NCI-H460 (cell line): ENCODE results near the gene RIPPLY3. TPM values are rescaled to one million over a fixed set of nuclear protein-coding genes. Genes with fewer than 3 reads are reported as not detected.
"Not testable (repeated sequence)": the region's sequence is repeated elsewhere in the genome, so short reads cannot be mapped to it uniquely, and the experiment has no call there.

ENCODE experiments used
- DNase-seq: peaks from one replicate; pipeline ENCODE4 v3.0.0-alpha.2; 2016; ENCODE audit warnings: low read depth; ENCODE audit errors: extremely low read depth
- total RNA-seq: library from RNA; depleted of rRNA; stranded (reverse); fragments of >200 nt; shearing (Covaris generic); gene quantifications from 2 replicates; pipeline ENCODE4 v1.2.3, GENCODE V29; 2014

The RIPPLY3 gene
- total RNA-seq, 1 experiment from 2014 or later: 0.20 TPM

DNA sequence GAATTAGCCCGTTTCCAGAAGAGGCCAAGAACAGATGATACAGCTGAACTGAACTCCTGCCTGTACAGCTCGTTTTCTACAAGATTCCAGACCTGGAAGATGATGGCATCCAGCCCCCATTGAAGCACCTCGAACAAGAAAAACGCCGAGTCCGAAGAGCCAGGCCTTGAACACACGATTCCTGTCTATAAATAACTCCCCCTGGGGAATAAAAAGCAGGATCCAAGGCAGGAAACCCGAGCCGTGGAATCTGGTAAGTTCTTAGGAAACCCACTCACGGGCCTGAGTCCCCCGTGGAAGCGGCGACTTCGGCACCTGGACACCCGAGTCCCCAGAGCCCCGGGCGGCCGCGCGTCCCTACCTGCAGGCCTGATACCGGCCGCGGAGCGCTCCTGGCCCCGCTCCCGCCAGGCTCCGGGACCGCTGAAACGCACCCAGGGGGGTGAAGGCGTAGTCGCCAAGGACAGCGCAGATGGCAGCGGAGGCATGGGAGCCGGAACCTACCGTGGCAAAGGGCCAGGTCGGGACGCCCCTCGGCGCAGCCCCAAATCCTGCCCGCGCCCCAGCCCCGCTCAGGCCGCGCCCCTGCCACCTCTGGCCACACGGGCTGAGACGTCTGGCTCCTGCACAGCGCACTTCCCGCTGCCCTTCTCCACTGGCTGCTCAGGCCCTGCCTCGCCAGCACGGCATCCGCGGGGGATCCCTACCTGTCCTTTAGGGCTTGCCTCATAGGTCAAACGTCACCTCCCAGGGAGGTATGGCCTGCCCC is 26.0 kb upstream of the RIPPLY3 start:
- DNase-seq: no peak

DNA sequence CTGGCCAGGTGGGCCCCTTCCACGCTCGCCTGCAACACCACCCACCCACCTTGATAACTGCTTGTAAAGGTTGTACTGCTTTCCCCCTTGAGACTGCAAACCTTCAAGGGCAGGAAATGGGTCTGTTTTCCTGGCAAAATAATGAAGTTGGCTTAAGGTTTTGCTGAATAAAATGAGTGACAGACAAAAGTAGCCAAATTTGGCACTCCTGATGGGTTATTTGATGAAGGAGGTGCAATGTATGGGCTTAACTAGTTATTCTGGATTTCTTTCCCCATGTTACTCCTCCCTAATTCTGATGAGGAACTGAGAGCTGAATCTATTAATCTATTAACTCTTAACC is 25.5 kb upstream of the RIPPLY3 start:
- DNase-seq: no peak

- DNase-seq: no peak
Observed at GRCh38 chr21:36981977-36982700, 24.4 kb upstream of the RIPPLY3 start.

- no peak for DNase-seq
Observed at GRCh38 chr21:36985751-36986594, 20.5 kb upstream of the RIPPLY3 start.

DNA sequence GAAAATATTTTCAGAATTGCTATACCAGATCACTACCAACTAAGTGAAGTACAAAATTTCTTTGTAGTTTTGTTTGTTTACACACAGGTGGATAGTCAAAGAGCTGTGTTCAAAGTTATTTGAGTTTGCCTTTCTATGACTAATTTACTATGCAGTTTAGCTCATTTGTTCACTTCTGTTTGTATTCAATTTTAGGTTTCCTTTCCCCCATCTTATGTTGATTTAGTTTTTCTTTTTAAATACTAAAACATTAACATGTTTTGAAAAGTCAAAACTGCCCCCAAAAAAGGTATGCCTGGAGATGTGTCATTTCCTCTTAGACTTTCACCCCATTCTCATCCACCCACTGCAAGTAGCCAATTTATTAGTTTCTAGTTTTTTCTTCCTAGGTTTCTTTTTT is 18.7 kb upstream of the RIPPLY3 start:
- DNase-seq: no peak

DNA sequence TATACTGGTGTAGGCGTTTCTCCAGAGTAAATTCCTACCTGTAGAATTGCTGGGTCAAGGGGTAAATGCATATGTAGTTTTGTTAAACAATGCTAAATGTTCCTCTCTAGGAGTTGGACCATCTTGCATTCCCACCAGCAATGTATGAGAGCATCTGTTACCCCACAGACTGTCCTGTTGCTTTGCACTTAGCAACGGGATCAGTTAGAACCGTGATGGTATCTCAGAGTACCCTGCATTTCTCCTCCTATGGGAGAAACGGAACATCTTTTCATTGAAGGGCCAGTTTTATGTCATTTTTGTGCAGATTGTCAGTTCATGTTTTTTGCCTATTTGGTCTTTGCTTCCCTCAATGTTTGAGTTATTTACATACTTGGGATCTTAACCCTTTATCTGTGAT is 18.0 kb upstream of the RIPPLY3 start:
- no peak for DNase-seq

DNA sequence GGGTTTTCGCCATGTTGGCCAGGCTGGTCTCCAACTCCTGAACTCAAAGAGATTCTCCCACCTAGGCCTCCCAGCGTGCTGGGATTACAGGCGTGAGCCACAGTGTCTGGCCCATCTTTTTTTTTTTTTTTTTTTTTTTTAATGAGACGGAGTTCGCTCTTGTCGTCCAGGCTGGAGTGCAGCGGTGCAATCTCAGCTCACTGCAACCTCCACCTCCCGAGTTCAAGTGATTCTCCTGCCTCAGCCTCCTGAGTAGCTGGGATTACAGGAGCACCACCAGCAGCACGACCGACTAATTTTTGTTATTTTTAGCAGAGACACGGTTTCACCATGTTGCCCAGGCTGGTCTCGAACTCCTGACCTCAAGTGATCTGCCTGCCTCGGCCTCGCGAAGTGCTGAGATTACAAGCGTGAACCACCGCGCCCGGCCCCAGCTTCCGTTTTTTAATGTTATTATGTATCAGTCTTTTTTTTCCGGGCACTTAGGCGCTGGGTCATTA is 17.3 kb upstream of the RIPPLY3 start:
- DNase-seq: not testable (repeated sequence)

- peak; percentile 82 for DNase-seq
Observed at GRCh38 chr21:36989699-36990507, 16.6 kb upstream of the RIPPLY3 start.

DNA sequence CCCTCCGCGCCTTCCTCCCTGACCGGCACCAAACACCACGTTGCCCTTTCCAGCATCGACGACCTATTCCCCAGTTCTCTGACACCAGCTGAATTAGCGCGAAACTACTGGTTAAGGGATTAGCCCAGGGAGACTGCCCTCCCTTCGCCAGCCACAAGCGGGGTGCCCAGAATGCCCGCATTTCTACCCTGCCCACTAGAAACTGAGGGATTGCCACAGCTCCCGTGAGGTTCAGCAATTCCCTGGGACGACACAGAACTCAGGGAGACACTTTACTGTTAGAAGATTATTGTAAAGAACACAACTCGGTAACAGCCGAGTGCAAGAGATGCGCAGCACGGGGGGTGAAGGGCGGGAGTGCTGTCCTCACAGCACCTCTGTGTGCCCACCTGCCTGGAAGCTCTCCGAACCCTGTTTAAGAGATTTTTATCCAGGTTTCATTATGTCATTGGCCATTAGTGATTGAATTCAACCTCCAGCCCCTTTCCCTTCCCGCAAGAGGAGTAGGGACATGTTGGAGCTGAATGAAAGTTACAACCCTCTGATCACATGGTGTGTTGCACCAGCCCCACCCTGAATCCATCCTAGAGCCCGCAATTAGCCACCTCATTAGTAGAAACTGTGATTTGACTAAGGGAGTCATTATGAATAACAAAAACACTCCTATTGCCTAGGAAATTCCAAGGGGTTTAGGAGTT is 15.8 kb upstream of the RIPPLY3 start:
- DNase-seq: no peak

GRCh38 chr21:36992671-36993070 is 13.8 kb upstream of the RIPPLY3 start:
- no peak for DNase-seq

DNA sequence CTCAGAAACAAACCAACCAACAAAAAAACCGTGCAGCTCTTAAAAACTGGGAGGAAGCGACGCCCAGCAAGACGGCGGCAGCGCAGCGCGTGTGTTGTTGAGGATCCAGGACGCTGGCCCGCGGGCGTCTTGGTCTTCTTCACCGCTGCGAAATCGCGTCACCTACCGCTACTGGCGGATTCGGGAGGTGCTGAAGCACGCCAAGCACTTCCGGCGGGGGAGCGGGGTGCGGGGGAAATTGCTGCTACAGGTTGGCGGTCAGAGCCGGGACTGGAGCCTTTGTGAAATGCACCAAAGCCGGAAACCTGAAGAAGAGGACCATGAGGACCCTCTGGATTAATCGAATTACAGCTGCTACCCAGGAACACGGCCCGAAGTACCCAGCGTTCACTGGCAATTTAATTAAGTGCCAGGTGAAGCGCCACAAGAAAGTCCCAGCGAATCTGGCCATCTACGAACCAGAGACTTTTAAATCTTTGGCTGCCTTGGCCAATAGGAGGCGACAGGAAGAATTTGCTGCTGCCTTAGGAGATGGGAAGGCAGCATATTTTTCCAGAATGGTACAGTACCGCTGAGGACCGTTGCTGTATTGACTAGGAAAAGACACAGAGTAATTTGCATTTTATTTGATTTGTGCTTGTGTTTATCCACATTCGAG is 11.9 kb upstream of the RIPPLY3 start:
- no peak for DNase-seq

- DNase-seq: not testable (repeated sequence)
Observed at GRCh38 chr21:36995285-36995684, 11.2 kb upstream of the RIPPLY3 start.

GRCh38 chr21:36999131-36999898 is 7.2 kb upstream of the RIPPLY3 start:
- no peak for DNase-seq

DNA sequence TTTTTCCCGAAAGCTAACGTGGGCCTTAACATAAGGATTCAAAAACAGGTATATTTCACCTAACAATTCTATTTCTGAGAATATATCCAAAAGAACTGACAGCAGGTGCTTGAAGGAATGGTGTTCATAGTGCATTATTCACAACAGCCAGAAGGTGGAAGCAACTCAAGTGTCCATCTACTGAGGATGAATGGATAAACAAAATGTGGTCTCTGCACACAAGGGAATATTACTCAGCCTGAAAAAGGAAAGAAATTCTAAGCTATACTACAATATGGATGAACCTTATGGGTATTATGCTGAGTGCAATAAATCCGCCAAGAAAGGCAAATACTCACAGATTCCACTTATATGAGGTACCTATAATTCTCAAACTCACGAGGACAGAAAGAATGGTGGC is 6.1 kb upstream of the RIPPLY3 start:
- DNase-seq: no peak

GRCh38 chr21:37001441-37001840 is 5.1 kb upstream of the RIPPLY3 start:
- DNase-seq: no peak

DNA sequence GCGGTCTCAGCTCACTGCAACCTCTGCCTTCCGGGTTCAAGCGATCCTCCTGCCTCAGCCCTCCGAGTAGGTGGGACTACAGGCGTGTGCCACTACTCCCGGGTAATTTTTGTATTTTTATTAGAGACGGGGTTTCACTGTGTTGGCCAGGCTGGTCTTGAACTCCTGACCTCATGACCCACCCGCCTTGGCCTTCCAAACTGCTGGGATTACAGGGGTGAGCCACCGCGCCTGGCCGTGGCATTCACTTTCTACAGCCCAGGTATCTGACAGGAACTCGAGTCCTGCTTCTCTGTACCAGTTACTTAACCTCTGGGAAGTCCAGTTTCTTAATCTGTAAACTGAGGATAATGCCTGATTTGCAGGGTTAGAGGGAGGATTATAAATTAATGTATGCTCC is 3.7 kb upstream of the RIPPLY3 start:
- not testable (repeated sequence) for DNase-seq

DNA sequence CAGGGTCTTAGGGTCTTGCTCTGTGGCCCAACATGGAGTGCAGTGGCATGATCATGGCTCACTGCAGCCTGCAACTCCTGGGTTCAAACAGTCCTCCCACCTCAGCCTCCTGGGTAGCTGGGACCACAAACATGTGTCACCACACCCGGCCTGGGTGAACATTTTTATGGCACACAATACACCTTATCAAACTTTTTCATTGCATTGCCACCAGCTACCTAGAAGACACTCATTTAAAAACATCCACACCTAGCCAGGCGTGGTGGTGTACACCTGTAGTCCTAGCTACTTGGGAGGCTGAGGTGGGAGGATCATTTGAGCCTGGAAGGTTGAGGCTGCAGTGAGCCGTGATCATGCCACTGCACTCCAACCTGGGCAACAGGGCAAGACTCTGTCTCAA is 2.6 kb upstream of the RIPPLY3 start:
- not testable (repeated sequence) for DNase-seq
